HepG2 (cell line): ENCODE data around the gene NOX4.
"Not testable (repeated sequence)": the region's sequence is repeated elsewhere in the genome, so short reads cannot be mapped to it uniquely, and the experiment has no call there.

Experiments
- FOSL1 ChIP-seq: sonication (generic); formaldehyde crosslinking; IDR thresholded peaks from 2 replicates; pipeline ENCODE4 v1.9.0; 2021; ENCODE audit warnings: missing genetic modification reagents, borderline replicate concordance
- POLR2A ChIP-seq, 2 experiments: IDR thresholded peaks; 2 replicates each; pipeline ENCODE4 v1.6.1; 2011; ENCODE audit warnings: low read depth in 2 of 2, low read length in 2 of 2, mild to moderate bottlenecking in 1 of 2, moderate library complexity in 1 of 2; ENCODE audit not compliant: insufficient read depth in 1 of 2
- POLR2AphosphoS5 ChIP-seq: IDR thresholded peaks from 2 replicates; pipeline ENCODE4 v1.6.1; 2012; ENCODE audit warnings: low read depth, low read length
- RAD21 ChIP-seq: fragments of 450-650 bp; formaldehyde crosslinking; IDR thresholded peaks from 2 replicates; pipeline ENCODE4 v1.5.0; 2020; ENCODE audit warnings: mild to moderate bottlenecking
- REST ChIP-seq, 2 experiments: IDR thresholded peaks; 2 replicates each; pipeline ENCODE4 v1.6.1; 2011 to 2012; ENCODE audit warnings: low read length in 2 of 2, borderline replicate concordance in 1 of 2, low read depth in 1 of 2, mild to moderate bottlenecking in 1 of 2, moderate library complexity in 1 of 2
- STAT6 ChIP-seq: sonication (generic); formaldehyde crosslinking; IDR thresholded peaks from 2 replicates; pipeline ENCODE4 v1.4.0; 2020; ENCODE audit warnings: missing genetic modification reagents, mild to moderate bottlenecking, borderline replicate concordance
- TP53 ChIP-seq: sonication (generic); formaldehyde crosslinking; conservative IDR thresholded peaks from 2 replicates; pipeline ENCODE4 v1.4.0; 2020; ENCODE audit warnings: missing genetic modification reagents
- YY1 ChIP-seq: IDR thresholded peaks from 2 replicates; pipeline ENCODE4 v1.6.1; 2011; ENCODE audit warnings: low read length, low read depth, moderate library complexity, mild to moderate bottlenecking; ENCODE audit not compliant: insufficient read depth, insufficient replicate concordance
- ZNF124 ChIP-seq: sonication (generic); formaldehyde crosslinking; IDR thresholded peaks from 2 replicates; pipeline ENCODE4 v1.4.0; 2020; ENCODE audit warnings: missing genetic modification reagents
- ZNF772 ChIP-seq: sonication (generic); formaldehyde crosslinking; IDR thresholded peaks from 2 replicates; pipeline ENCODE4 v1.5.0; 2020; ENCODE audit warnings: mild to moderate bottlenecking, missing genetic modification reagents
- ZNF775 ChIP-seq: sonication (generic); formaldehyde crosslinking; IDR thresholded peaks from 2 replicates; pipeline ENCODE4 v1.4.0; 2020; ENCODE audit warnings: missing genetic modification reagents, mild to moderate bottlenecking, moderate library complexity, borderline replicate concordance
- TF ChIP-seq, protein P1 (sequence below): sonication (generic); formaldehyde crosslinking; conservative IDR thresholded peaks from 2 replicates; pipeline ENCODE4 v1.8.0; 2022; ENCODE audit warnings: mild to moderate bottlenecking, moderate library complexity, missing genetic modification reagents
- TF ChIP-seq, protein P2 (sequence below): sonication (generic); formaldehyde crosslinking; IDR thresholded peaks from 2 replicates; pipeline ENCODE4 v1.4.0; 2020; ENCODE audit warnings: missing genetic modification reagents, mild to moderate bottlenecking, borderline replicate concordance
- TF ChIP-seq, protein P3 (sequence below): sonication (generic); formaldehyde crosslinking; IDR thresholded peaks from 2 replicates; pipeline ENCODE4 v1.5.0; 2020; ENCODE audit warnings: mild to moderate bottlenecking, missing genetic modification reagents, moderate library complexity

GRCh38 chr11:89338073-89338472 is 153.1 kb downstream of the NOX4 start:
- TF ChIP-seq, protein P1, sequence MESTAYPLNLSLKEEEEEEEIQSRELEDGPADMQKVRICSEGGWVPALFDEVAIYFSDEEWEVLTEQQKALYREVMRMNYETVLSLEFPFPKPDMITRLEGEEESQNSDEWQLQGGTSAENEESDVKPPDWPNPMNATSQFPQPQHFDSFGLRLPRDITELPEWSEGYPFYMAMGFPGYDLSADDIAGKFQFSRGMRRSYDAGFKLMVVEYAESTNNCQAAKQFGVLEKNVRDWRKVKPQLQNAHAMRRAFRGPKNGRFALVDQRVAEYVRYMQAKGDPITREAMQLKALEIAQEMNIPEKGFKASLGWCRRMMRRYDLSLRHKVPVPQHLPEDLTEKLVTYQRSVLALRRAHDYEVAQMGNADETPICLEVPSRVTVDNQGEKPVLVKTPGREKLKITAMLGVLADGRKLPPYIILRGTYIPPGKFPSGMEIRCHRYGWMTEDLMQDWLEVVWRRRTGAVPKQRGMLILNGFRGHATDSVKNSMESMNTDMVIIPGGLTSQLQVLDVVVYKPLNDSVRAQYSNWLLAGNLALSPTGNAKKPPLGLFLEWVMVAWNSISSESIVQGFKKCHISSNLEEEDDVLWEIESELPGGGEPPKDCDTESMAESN (CRISPR knock-in tag): not testable (repeated sequence)
- TF ChIP-seq ZNF772; POLR2AphosphoS5; STAT6 (CRISPR knock-in tag); TP53 (CRISPR knock-in tag); YY1; FOSL1; RAD21; ZNF124 (CRISPR knock-in tag); ZNF775; REST (IDR thresholded peaks at IDR 0.05; ENCODE audit: borderline replicate concordance in 1 of 2, low read depth in 1 of 2, low read length in 2 of 2); POLR2A (IDR thresholded peaks at IDR 0.05; ENCODE audit: insufficient read depth in 1 of 2, low read depth in 2 of 2, low read length in 2 of 2): not testable (repeated sequence)
- TF ChIP-seq, protein P2, sequence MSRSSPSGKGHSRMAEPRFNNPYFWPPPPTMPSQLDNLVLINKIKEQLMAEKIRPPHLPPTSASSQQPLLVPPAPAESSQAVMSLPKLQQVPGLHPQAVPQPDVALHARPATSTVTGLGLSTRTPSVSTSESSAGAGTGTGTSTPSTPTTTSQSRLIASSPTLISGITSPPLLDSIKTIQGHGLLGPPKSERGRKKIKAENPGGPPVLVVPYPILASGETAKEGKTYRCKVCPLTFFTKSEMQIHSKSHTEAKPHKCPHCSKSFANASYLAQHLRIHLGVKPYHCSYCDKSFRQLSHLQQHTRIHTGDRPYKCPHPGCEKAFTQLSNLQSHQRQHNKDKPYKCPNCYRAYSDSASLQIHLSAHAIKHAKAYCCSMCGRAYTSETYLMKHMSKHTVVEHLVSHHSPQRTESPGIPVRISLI (CRISPR knock-in tag): not testable (repeated sequence)
- TF ChIP-seq, protein P3, sequence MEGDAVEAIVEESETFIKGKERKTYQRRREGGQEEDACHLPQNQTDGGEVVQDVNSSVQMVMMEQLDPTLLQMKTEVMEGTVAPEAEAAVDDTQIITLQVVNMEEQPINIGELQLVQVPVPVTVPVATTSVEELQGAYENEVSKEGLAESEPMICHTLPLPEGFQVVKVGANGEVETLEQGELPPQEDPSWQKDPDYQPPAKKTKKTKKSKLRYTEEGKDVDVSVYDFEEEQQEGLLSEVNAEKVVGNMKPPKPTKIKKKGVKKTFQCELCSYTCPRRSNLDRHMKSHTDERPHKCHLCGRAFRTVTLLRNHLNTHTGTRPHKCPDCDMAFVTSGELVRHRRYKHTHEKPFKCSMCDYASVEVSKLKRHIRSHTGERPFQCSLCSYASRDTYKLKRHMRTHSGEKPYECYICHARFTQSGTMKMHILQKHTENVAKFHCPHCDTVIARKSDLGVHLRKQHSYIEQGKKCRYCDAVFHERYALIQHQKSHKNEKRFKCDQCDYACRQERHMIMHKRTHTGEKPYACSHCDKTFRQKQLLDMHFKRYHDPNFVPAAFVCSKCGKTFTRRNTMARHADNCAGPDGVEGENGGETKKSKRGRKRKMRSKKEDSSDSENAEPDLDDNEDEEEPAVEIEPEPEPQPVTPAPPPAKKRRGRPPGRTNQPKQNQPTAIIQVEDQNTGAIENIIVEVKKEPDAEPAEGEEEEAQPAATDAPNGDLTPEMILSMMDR (CRISPR knock-in tag): not testable (repeated sequence)
